B cell (primary cell): ENCODE results near the gene PKP2. TPM values are rescaled to one million over a fixed set of nuclear protein-coding genes. Genes with fewer than 3 reads are reported as not detected.

Source experiments
- ATAC-seq: fragments of 200-7000 bp; cut with Tn5 transposase; one replicate; pipeline ENCODE4 v1.10.0; 2021; ENCODE audit warnings: low read depth, mild to moderate bottlenecking, moderate number of reproducible peaks, moderate library complexity
- CTCF ChIA-PET: fragments of 350-600 bp; sonication (Branson Sonifier 250); formaldehyde crosslinking; loops from one replicate; lab custom pipeline; 2021; ENCODE audit warnings: antibody characterized with exemption, inconsistent platforms; lab: Charles Lee
- POLR2A ChIA-PET: fragments of 350-600 bp; sonication (Branson Sonifier 250); formaldehyde crosslinking; loops from one replicate; lab custom pipeline; 2021; ENCODE audit warnings: antibody characterized with exemption; lab: Charles Lee
- DNase-seq: peaks from one replicate; pipeline ENCODE4 v3.0.0; 2013
- H2AFZ ChIP-seq: 2 replicates; pipeline ENCODE4 v1.6.1; 2012; ENCODE audit warnings: mild to moderate bottlenecking, low read depth, low read length; ENCODE audit not compliant: insufficient read depth, poor library complexity, severe bottlenecking
- H3K27ac ChIP-seq, 2 donors: 1 replicate in 1 of 2; 2 replicates in 1 of 2; pipeline ENCODE4 v1.5.1; 2012 to 2013; ENCODE audit warnings: low read length in 2 of 2, mild to moderate bottlenecking in 2 of 2, moderate library complexity in 1 of 2
- H3K27me3 ChIP-seq, 4 experiments: fragments of 200-600 bp in 1 of 4; sonication (generic) in 1 of 4; replicated peaks in 1 of 4; 1 replicate in 2 of 4; 2 replicates in 2 of 4; pipeline versions ENCODE4 v1.6.1 to v1.7.0; 2013 to 2016; ENCODE audit warnings: low read length in 3 of 4, mild to moderate bottlenecking in 2 of 4, mixed read lengths in 1 of 4, moderate library complexity in 1 of 4; ENCODE audit not compliant: insufficient read depth in 4 of 4, control insufficient read depth in 3 of 4; ENCODE audit errors: control extremely low read depth in 1 of 4
- H3K36me3 ChIP-seq, 2 experiments: replicated peaks in 1 of 2; 1 replicate in 1 of 2; 2 replicates in 1 of 2; pipeline versions ENCODE4 v1.6.1 to v1.7.1; 2013; ENCODE audit warnings: low read length in 1 of 2; ENCODE audit not compliant: insufficient read depth in 2 of 2, control insufficient read depth in 1 of 2; ENCODE audit errors: control extremely low read depth in 1 of 2, extremely low read depth in 1 of 2
- H3K4me1 ChIP-seq, 2 donors: fragments of 200-600 bp in 1 of 2; sonication (generic) in 1 of 2; 1 replicate in 1 of 2; 2 replicates in 1 of 2; pipeline versions ENCODE4 v1.5.1 to v1.6.1; 2013 to 2017; ENCODE audit warnings: low read length in 2 of 2; ENCODE audit not compliant: control insufficient read depth in 2 of 2, insufficient read depth in 2 of 2
- H3K4me2 ChIP-seq: replicated peaks from 2 replicates; pipeline ENCODE3; 2012; ENCODE audit warnings: mild to moderate bottlenecking, low read depth, low read length; ENCODE audit not compliant: poor library complexity, severe bottlenecking
- H3K4me3 ChIP-seq, 5 experiments: fragments of 200-600 bp in 1 of 5; sonication (generic) in 1 of 5; 1 replicate in 3 of 5; 2 replicates in 2 of 5; pipeline versions ENCODE4 v1.5.1 to v1.7.0; 2011 to 2016; ENCODE audit warnings: low read length in 4 of 5, mild to moderate bottlenecking in 4 of 5, low read depth in 2 of 5, control low read depth in 1 of 5, moderate library complexity in 1 of 5; ENCODE audit not compliant: insufficient read depth in 1 of 5; ENCODE audit errors: control extremely low read depth in 1 of 5, extremely low read depth in 1 of 5
- H3K79me2 ChIP-seq: fragments of 200-600 bp; sonication (generic); one replicate; pipeline ENCODE4 v1.6.0; 2016; ENCODE audit warnings: low read length; ENCODE audit not compliant: control insufficient read depth, insufficient read depth
- H3K9ac ChIP-seq: fragments of 200-600 bp; sonication (generic); 2 replicates; pipeline ENCODE4 v1.6.1; 2017; ENCODE audit warnings: mild to moderate bottlenecking, low read length, moderate library complexity
- H3K9me3 ChIP-seq, 3 donors: one replicate each; pipeline versions ENCODE4 v1.6.1 to v1.7.1; 2013; ENCODE audit warnings: low read length in 2 of 3; ENCODE audit not compliant: control insufficient read depth in 2 of 3, insufficient read depth in 1 of 3; ENCODE audit errors: control extremely low read depth in 1 of 3
- H4K20me1 ChIP-seq: 2 replicates; pipeline ENCODE4 v1.6.0; 2012; ENCODE audit warnings: mild to moderate bottlenecking, low read length; ENCODE audit not compliant: insufficient read depth, control insufficient read depth, poor library complexity, severe bottlenecking
- H3K27ac Mint-ChIP-seq: one replicate; pipeline ENCODE4 v1.8.0; 2021; ENCODE audit warnings: mixed read lengths
- H3K27me3 Mint-ChIP-seq: one replicate; pipeline ENCODE4 v1.8.0; 2021; ENCODE audit warnings: mixed read lengths
- H3K4me1 Mint-ChIP-seq: one replicate; pipeline ENCODE4 v1.8.0; 2021; ENCODE audit warnings: mixed read lengths
- H3K4me3 Mint-ChIP-seq: one replicate; pipeline ENCODE4 v1.8.0; 2021; ENCODE audit warnings: mixed read lengths
- H3K9me3 Mint-ChIP-seq: one replicate; pipeline ENCODE4 v1.8.0; 2022; ENCODE audit warnings: mixed read lengths; ENCODE audit not compliant: insufficient read depth
- CTCF ChIP-seq: fragments of 200-600 bp; IDR thresholded peaks from one replicate; pipeline ENCODE4 v1.8.0; 2022; ENCODE audit warnings: antibody characterized with exemption, mild to moderate bottlenecking
- EZH2 ChIP-seq: IDR thresholded peaks from 2 replicates; pipeline ENCODE4 v1.6.1; 2012; ENCODE audit warnings: borderline replicate concordance, low read depth, mild to moderate bottlenecking, moderate library complexity, low read length; ENCODE audit not compliant: insufficient read depth, poor library complexity, severe bottlenecking
- WGBS: methylation state at CpG from one replicate; pipeline ENCODE4 v1.1.5; 2013; ENCODE audit warnings: missing lambda C conversion rate; ENCODE audit not compliant: insufficient coverage; 5-methylcytosine and 5-hydroxymethylcytosine counted together
- intact Hi-C: fragments of 100-400 bp; cut with micrococcal nuclease; formaldehyde crosslinking; loops from one replicate; pipeline ENCODE4 v1.10.0; 2022
- polyA plus RNA-seq: library from polyadenylated mRNA; depleted of rRNA; stranded (reverse); fragments of >200 nt; gene quantifications from 2 replicates; pipeline ENCODE4 v1.2.3, GENCODE V29; 2012
- total RNA-seq, 2 donors: library from RNA; stranded (reverse); fragments of 120-200 nt in 1 of 2; gene quantifications; 1 replicate in 1 of 2; 2 replicates in 1 of 2; pipeline versions ENCODE4 v1.2.3 to v1.2.4, GENCODE V29; 2013 to 2022

The PKP2 gene
- total and polyA plus RNA-seq, 2 donors (not counting 1 experiment from before 2014, with no cell fraction given) = not detected

- Mint-ChIP-seq H3K4me3 (no peak overlapping the region), H3K9me3 (no peaks in the 10 kb centered on the region), H3K27ac (no peak overlapping the region), H3K27me3 (peaks cover 4% of the 10 kb centered on the region), H3K4me1 (no peaks in the 10 kb centered on the region)
- H3K36me3 ChIP-seq = no peaks in the 10 kb centered on the region
- H3K4me3 ChIP-seq = no peak overlapping the region
- peaks cover 0 to 3% (median 0%) of the 10 kb centered on the region in 3 donors for H3K9me3 ChIP-seq
- H4K20me1 ChIP-seq = no peaks in the 10 kb centered on the region
- H3K27me3 ChIP-seq = no peaks in the 10 kb centered on the region
- TF ChIP-seq EZH2 = no peak
- 100% methylated on average over 3 of the region's 3 CpGs for WGBS
- DNase-seq (no peak), ATAC-seq (no peak)
- intact Hi-C loops = no loop called here
- H3K79me2 ChIP-seq = no peaks in the 10 kb centered on the region
- CTCF ChIA-PET = no interaction called here
- no peak overlapping the region for H2AFZ ChIP-seq
- no peak overlapping the region for H3K4me2 ChIP-seq
- POLR2A ChIA-PET = no interaction called here
- H3K4me1 ChIP-seq = no peaks in the 10 kb centered on the region
- H3K9ac ChIP-seq = no peak overlapping the region
- H3K27ac ChIP-seq = no peak overlapping the region
Measured at GRCh38 chr12:32870716-32871115, 25.9 kb downstream of the PKP2 start.

GRCh38 chr12:32868885-32869284, 27.7 kb downstream of the PKP2 start:
- intact Hi-C loops = no loop called here
- Mint-ChIP-seq H3K27ac (no peak overlapping the region), H3K4me1 (no peaks in the 10 kb centered on the region), H3K9me3 (no peaks in the 10 kb centered on the region), H3K4me3 (no peak overlapping the region), H3K27me3 (peaks cover 4% of the 10 kb centered on the region)
- H3K27ac ChIP-seq = no peak overlapping the region
- no peaks in the 10 kb centered on the region for H3K27me3 ChIP-seq
- 94% methylated on average over 7 of the region's 8 CpGs for WGBS
- ChIA-PET POLR2A (no interaction called here), CTCF (no interaction called here)
- no peak overlapping the region for H2AFZ ChIP-seq
- H3K4me3 ChIP-seq = no peak overlapping the region
- no peak overlapping the region for H3K4me2 ChIP-seq
- ATAC-seq (no peak), DNase-seq (no peak)
- no peaks in the 10 kb centered on the region for H3K4me1 ChIP-seq
- no peak overlapping the region for H3K9ac ChIP-seq
- TF ChIP-seq EZH2 (no peak), CTCF (no peak)
- no peaks in the 10 kb centered on the region for H3K79me2 ChIP-seq
- H3K9me3 ChIP-seq = peaks cover 0 to 3% (median 0%) of the 10 kb centered on the region in 3 donors
- no peaks in the 10 kb centered on the region for H3K36me3 ChIP-seq
- H4K20me1 ChIP-seq = no peaks in the 10 kb centered on the region
